Activated CD8-positive, alpha-beta T cell treated with anti-CD3 and anti-CD28 coated beads for 36 hours (primary cell): ENCODE measurements around the gene NCAPG2. TPM values are rescaled to one million over a fixed set of nuclear protein-coding genes. Genes with fewer than 3 reads are reported as not detected.

Experiments
- ATAC-seq: fragments of 200-7000 bp; cut with Tn5 transposase; one replicate; pipeline ENCODE4 v1.10.0; 2021; ENCODE audit warnings: mild to moderate bottlenecking, moderate library complexity
- CTCF ChIA-PET: fragments of 350-600 bp; sonication (Branson Sonifier 250); formaldehyde crosslinking; loops from one replicate; lab custom pipeline; 2021; ENCODE audit warnings: antibody characterized with exemption; lab: Charles Lee
- POLR2A ChIA-PET: fragments of 350-600 bp; sonication (Branson Sonifier 250); formaldehyde crosslinking; loops from one replicate; lab custom pipeline; 2021; ENCODE audit warnings: antibody characterized with exemption; lab: Charles Lee
- DNase-seq: peaks from one replicate; pipeline ENCODE4 v3.0.0-alpha.2; 2020
- H3K27ac Mint-ChIP-seq: one replicate; pipeline ENCODE4 v1.8.0; 2021; ENCODE audit warnings: mild to moderate bottlenecking, mixed read lengths
- H3K27me3 Mint-ChIP-seq: one replicate; pipeline ENCODE4 v1.8.0; 2021; ENCODE audit warnings: mixed read lengths
- H3K36me3 Mint-ChIP-seq: one replicate; pipeline ENCODE4 v1.8.0; 2021; ENCODE audit warnings: low read depth, mixed read lengths
- H3K4me1 Mint-ChIP-seq: one replicate; pipeline ENCODE4 v1.8.0; 2021; ENCODE audit warnings: low read depth, mixed read lengths
- H3K4me3 Mint-ChIP-seq: one replicate; pipeline ENCODE4 v1.8.0; 2021; ENCODE audit warnings: mild to moderate bottlenecking, moderate library complexity, mixed read lengths
- H3K9me3 Mint-ChIP-seq: one replicate; pipeline ENCODE4 v1.8.0; 2021; ENCODE audit warnings: mixed read lengths
- intact Hi-C: fragments of 100-400 bp; cut with micrococcal nuclease; formaldehyde crosslinking; loops from one replicate; pipeline ENCODE4 v1.10.0; 2022
- total RNA-seq, 2 experiments: library from RNA; stranded (reverse); gene quantifications; one replicate each; pipeline ENCODE4 v1.2.3, GENCODE V29; 2021
- TF ChIP-seq, protein P1 (sequence below): fragments of 200-600 bp; IDR thresholded peaks from one replicate; pipeline ENCODE4 v1.8.0; 2022; ENCODE audit warnings: antibody characterized with exemption, mild to moderate bottlenecking

NCAPG2 gene
- total RNA-seq, 2 experiments from 2014 or later = 108 to 113 TPM

GRCh38 chr7:158666401-158666800 is 38.2 kb downstream of the NCAPG2 start:
- ChIA-PET CTCF (no interaction called here), POLR2A (no interaction called here)
- TF ChIP-seq, protein P1, sequence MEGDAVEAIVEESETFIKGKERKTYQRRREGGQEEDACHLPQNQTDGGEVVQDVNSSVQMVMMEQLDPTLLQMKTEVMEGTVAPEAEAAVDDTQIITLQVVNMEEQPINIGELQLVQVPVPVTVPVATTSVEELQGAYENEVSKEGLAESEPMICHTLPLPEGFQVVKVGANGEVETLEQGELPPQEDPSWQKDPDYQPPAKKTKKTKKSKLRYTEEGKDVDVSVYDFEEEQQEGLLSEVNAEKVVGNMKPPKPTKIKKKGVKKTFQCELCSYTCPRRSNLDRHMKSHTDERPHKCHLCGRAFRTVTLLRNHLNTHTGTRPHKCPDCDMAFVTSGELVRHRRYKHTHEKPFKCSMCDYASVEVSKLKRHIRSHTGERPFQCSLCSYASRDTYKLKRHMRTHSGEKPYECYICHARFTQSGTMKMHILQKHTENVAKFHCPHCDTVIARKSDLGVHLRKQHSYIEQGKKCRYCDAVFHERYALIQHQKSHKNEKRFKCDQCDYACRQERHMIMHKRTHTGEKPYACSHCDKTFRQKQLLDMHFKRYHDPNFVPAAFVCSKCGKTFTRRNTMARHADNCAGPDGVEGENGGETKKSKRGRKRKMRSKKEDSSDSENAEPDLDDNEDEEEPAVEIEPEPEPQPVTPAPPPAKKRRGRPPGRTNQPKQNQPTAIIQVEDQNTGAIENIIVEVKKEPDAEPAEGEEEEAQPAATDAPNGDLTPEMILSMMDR = no peak
- H3K4me3 Mint-ChIP-seq = no peak overlapping the region
- peaks cover 46% of the 10 kb centered on the region for H3K36me3 Mint-ChIP-seq
- DNase-seq (no peak), ATAC-seq (no peak)
- no peaks in the 10 kb centered on the region for H3K9me3 Mint-ChIP-seq
- no peaks in the 10 kb centered on the region for H3K27me3 Mint-ChIP-seq
- no peak overlapping the region for H3K27ac Mint-ChIP-seq
- H3K4me1 Mint-ChIP-seq = no peaks in the 10 kb centered on the region
- intact Hi-C loops = no loop called here

GRCh38 chr7:158664406-158664805 is 40.2 kb downstream of the NCAPG2 start:
- TF ChIP-seq, protein P1 = no peak
- H3K27ac Mint-ChIP-seq = peak overlapping the region; percentile 5
- DNase-seq = no peak

DNA sequence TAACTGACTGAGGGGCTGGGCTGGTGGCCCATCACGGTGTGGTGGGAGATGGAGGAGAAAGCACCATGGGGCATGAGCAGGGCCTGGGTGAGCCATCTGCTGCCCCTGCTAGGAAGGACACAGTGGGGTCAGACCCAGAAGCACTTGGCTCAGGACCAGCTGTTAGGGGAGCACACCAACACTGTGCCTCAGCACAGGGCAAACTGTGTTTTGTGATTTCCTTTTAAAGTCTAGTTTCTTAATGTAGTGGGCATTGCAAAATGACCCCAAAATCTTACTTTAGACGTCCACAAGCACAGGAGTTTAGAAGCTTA is 41.2 kb downstream of the NCAPG2 start:
- POLR2A ChIA-PET = no interaction called here
- TF ChIP-seq, protein P1 = no peak
- Mint-ChIP-seq H3K4me1 (no peaks in the 10 kb centered on the region), H3K27ac (no peak overlapping the region), H3K36me3 (peaks cover 32% of the 10 kb centered on the region), H3K4me3 (no peak overlapping the region), H3K27me3 (no peaks in the 10 kb centered on the region), H3K9me3 (no peaks in the 10 kb centered on the region)
- no peak for ATAC-seq
- CTCF ChIA-PET = no interaction called here
- intact Hi-C loops = no loop called here
- DNase-seq = no peak

More at GRCh38 chr7:158664406-158664805, 40.2 kb downstream of the NCAPG2 start:
- intact Hi-C loops = no loop called here
- no peak overlapping the region for H3K4me3 Mint-ChIP-seq
- no peaks in the 10 kb centered on the region for H3K9me3 Mint-ChIP-seq
- ChIA-PET CTCF (no interaction called here), POLR2A (interaction anchor here (0.6 kb wide), 1 partner anchor 1093 kb away, joined by 3 read pairs; no protein-coding TSS in a partner anchor)
- H3K27me3 Mint-ChIP-seq = no peaks in the 10 kb centered on the region
- no peak for ATAC-seq
- H3K36me3 Mint-ChIP-seq = peaks cover 37% of the 10 kb centered on the region
- H3K4me1 Mint-ChIP-seq = no peaks in the 10 kb centered on the region

- ATAC-seq (peak; percentile 49), DNase-seq (peak; percentile 7)
- TF ChIP-seq, protein P1 = no peak
- Mint-ChIP-seq H3K27ac (no peak overlapping the region), H3K4me1 (no peaks in the 10 kb centered on the region), H3K27me3 (no peaks in the 10 kb centered on the region), H3K36me3 (peaks cover 36% of the 10 kb centered on the region), H3K4me3 (no peak overlapping the region), H3K9me3 (no peaks in the 10 kb centered on the region)
- CTCF ChIA-PET = no interaction called here
- POLR2A ChIA-PET = no interaction called here
- intact Hi-C loops = no loop called here
These were observed 41.8 kb downstream of the NCAPG2 start for GRCh38 chr7:158662610-158663427.

- ChIA-PET POLR2A (no interaction called here), CTCF (no interaction called here)
- Mint-ChIP-seq H3K27ac (no peak overlapping the region), H3K4me1 (peaks cover 21% of the 10 kb centered on the region), H3K27me3 (no peaks in the 10 kb centered on the region), H3K36me3 (peaks cover 56% of the 10 kb centered on the region), H3K9me3 (no peaks in the 10 kb centered on the region), H3K4me3 (no peak overlapping the region)
- no peak for ATAC-seq
- TF ChIP-seq, protein P1 = no peak
- no peak for DNase-seq
- intact Hi-C loops = no loop called here
These were observed 46.1 kb downstream of the NCAPG2 start for GRCh38 chr7:158658475-158658874.
